Heart right ventricle (tissue), 16 donors: ENCODE results near the gene TRIM66. TPM values are rescaled to one million over a fixed set of nuclear protein-coding genes. Genes with fewer than 3 reads are reported as not detected.
"Not testable (repeated sequence)": the region's sequence is repeated elsewhere in the genome, so short reads cannot be mapped to it uniquely, and the experiment has no call there.

Source experiments
- ATAC-seq, 8 donors: fragments of 200-7000 bp; cut with Tn5 transposase; one replicate each; pipeline ENCODE4 v1.9.1; 2020; ENCODE audit warnings: mild to moderate bottlenecking in 8 of 8, moderate library complexity in 8 of 8, moderate number of reproducible peaks in 1 of 8
- DNase-seq, 2 donors: peaks; one replicate each; pipeline ENCODE4 v3.0.0-alpha.2; 2020
- H3K27ac ChIP-seq, 10 donors: fragments of 200-600 bp; sonication (generic) in 2 of 10; one replicate each; pipeline versions ENCODE4 v1.5.0 to v1.8.0; 2020 to 2022; ENCODE audit warnings: mild to moderate bottlenecking in 3 of 10
- H3K27me3 ChIP-seq, 7 donors: fragments of 200-600 bp; one replicate each; pipeline ENCODE4 v1.8.0; 2021 to 2022; ENCODE audit warnings: mild to moderate bottlenecking in 2 of 7
- H3K36me3 ChIP-seq, 9 donors: fragments of 200-600 bp; sonication (generic) in 1 of 9; one replicate each; pipeline versions ENCODE4 v1.5.0 to v1.8.0; 2020 to 2022; ENCODE audit warnings: mild to moderate bottlenecking in 2 of 9
- H3K4me1 ChIP-seq, 9 donors: fragments of 200-600 bp; sonication (generic) in 1 of 9; one replicate each; pipeline versions ENCODE4 v1.5.0 to v1.8.0; 2020 to 2022; ENCODE audit warnings: mild to moderate bottlenecking in 4 of 9
- H3K4me3 ChIP-seq, 10 donors: fragments of 200-600 bp; sonication (generic) in 2 of 10; one replicate each; pipeline versions ENCODE4 v1.5.0 to v1.8.0; 2020 to 2022; ENCODE audit warnings: mild to moderate bottlenecking in 7 of 10, moderate library complexity in 2 of 10
- H3K9me3 ChIP-seq, 11 donors: fragments of 200-600 bp in 10 of 11; sonication (generic) in 2 of 11; one replicate each; pipeline versions ENCODE4 v1.5.0 to v1.8.0; 2013 to 2022; ENCODE audit warnings: mild to moderate bottlenecking in 2 of 11, control low read depth in 1 of 11, moderate library complexity in 1 of 11
- CTCF ChIP-seq, 9 donors: fragments of 200-600 bp; sonication (generic) in 2 of 9; IDR thresholded peaks; one replicate each; pipeline versions ENCODE4 v1.5.0 to v1.8.0; 2021 to 2022; ENCODE audit warnings: antibody characterized with exemption in 9 of 9, mild to moderate bottlenecking in 5 of 9, moderate library complexity in 1 of 9
- WGBS, 2 donors: extraction: QIAGEN DNeasy Blood & Tissue Kit; methylation state at CpG; one replicate each; pipeline ENCODE4 v1.1.7; 2013; ENCODE audit warnings: inconsistent platforms in 1 of 2; 5-methylcytosine and 5-hydroxymethylcytosine counted together
- intact Hi-C, 10 donors: fragments of 100-400 bp; cut with DNase I; formaldehyde crosslinking; loops; one replicate each; pipeline versions ENCODE4 v1.11.1 to v1.14.2; 2022
- polyA plus RNA-seq, 2 donors: library from polyadenylated mRNA; stranded (reverse); fragments of 200-250 nt; gene quantifications; one replicate each; pipeline ENCODE4 v1.2.3, GENCODE V29; 2013
- total RNA-seq, 10 donors: library from RNA; stranded (reverse); fragmentation: NEBNext Ultra II Directional in 3 of 10; extraction: Animal tissue kit (Norgen Biotek cat#: 25700) in 3 of 10; gene quantifications; one replicate each; pipeline versions ENCODE4 v1.2.1 to v1.2.4, GENCODE V29; 2021 to 2023
- donor health status: Arrhythmogenic right ventricular cardiomyopathy.
- donor health status: ischemic (EF 13 %, LVEDD 7.1; RV severe dilation, severe dysfunction).
- donor health status: healthy with polysubstance abuse.
- donor health status: DM: no; HTN: yes; CAD: no.
- donor health status: DM: no; HTN: no; CAD: no.
- donor health status: ischemic (EF 25% LVEDD 6.9; RV normal size, moderate dysfunction).
- donor health status: ischemic (EF 25% LVEDD 5.7; RV mildly dilated, moderate dysfunction).
- donor health status: healthy.
- donor health status: DM: yes; HTN: yes; CAD: no.
- donor health status: Ischemic cardiomyopathy.
- donor health status: ischemic (EF 35%, LVEDD 5.7; RV mildly dilated, moderate dysfunction).
- donor health status: nonischemic (EF 11% LVEDD 7.7; RV severe dilation, severe dysfunction).
- donor health status: DM: yes; HTN: yes; CAD: no.
- donor health status: PGD.
- donor health status: ischemic (EF 29% LVEDD 5.4; RV normal size, mild dysfunction).
- donor health status: nonischemic (EF 23%, LVEDD 6.1; RV moderate dilation, normal function).

The TRIM66 gene
- total and polyA plus RNA-seq, 12 donors = 0.33 to 7.4 (median 2.8) TPM

GRCh38 chr11:8674859-8675258, 7.6 kb downstream of the TRIM66 start:
- intact Hi-C loops = loop anchor here in 1 of 10 donors (5.0 kb wide), 1 partner anchor 237 kb away; the partner anchor contains the start of gene AKIP1
- H3K4me3 ChIP-seq = no peak overlapping the region
- ATAC-seq = no peak
- H3K4me1 ChIP-seq = peaks cover 6 to 28% (median 19%) of the 10 kb centered on the region in 9 donors
- H3K27me3 ChIP-seq = no peaks in the 10 kb centered on the region
- DNase-seq = no peak
- TF ChIP-seq CTCF (IDR thresholded peaks at IDR 0.05) = no peak
- 77 to 90% methylated on average over 2 of the region's 2 CpGs for WGBS, 2 donors
- peaks cover 0 to 40% (median 0%) of the 10 kb centered on the region in 9 donors for H3K36me3 ChIP-seq
- H3K27ac ChIP-seq = no peak overlapping the region
- H3K9me3 ChIP-seq = no peaks in the 10 kb centered on the region

- H3K27me3 ChIP-seq = no peaks in the 10 kb centered on the region
- H3K36me3 ChIP-seq = peaks cover 0 to 37% (median 0%) of the 10 kb centered on the region in 9 donors
- no peak for TF ChIP-seq CTCF (IDR thresholded peaks at IDR 0.05)
- no peak overlapping the region for H3K4me3 ChIP-seq
- WGBS, 2 donors = 93% methylated on average over 2 of the region's 2 CpGs
- no peaks in the 10 kb centered on the region for H3K9me3 ChIP-seq
- ATAC-seq (no peak), DNase-seq (no peak)
- peaks cover 6 to 28% (median 19%) of the 10 kb centered on the region in 9 donors for H3K4me1 ChIP-seq
- intact Hi-C loops = no loop called here
- H3K27ac ChIP-seq = peak overlapping the region in 9 of 10 donors; percentile 67 to 93 (median 84)
Observed at GRCh38 chr11:8672346-8672745, 10.1 kb downstream of the TRIM66 start.

- Histone ChIP-seq H3K4me1 (peaks cover 6 to 28% (median 19%) of the 10 kb centered on the region in 9 donors), H3K36me3 (peaks cover 0 to 35% (median 0%) of the 10 kb centered on the region in 9 donors), H3K27ac (peak overlapping the region; percentile 14 to 93 (median 84)), H3K9me3 (no peaks in the 10 kb centered on the region), H3K27me3 (no peaks in the 10 kb centered on the region), H3K4me3 (no peak overlapping the region)
- DNase-seq (peak in 1 of 2 donors; percentile 49), ATAC-seq (peak; percentile 50 to 73 (median 66))
- intact Hi-C loops = no loop called here
- no peak for TF ChIP-seq CTCF (IDR thresholded peaks at IDR 0.05)
- WGBS, 2 donors = 0 to 34% methylated on average over 1 of the region's 1 CpG
Observed at GRCh38 chr11:8671651-8672062, 10.8 kb downstream of the TRIM66 start.

GRCh38 chr11:8671193-8671612, 11.3 kb downstream of the TRIM66 start:
- WGBS, 2 donors = 41 to 55% methylated on average over 4 of the region's 4 CpGs
- H3K27me3 ChIP-seq = no peaks in the 10 kb centered on the region
- TF ChIP-seq CTCF (IDR thresholded peaks at IDR 0.05) = no peak
- no peaks in the 10 kb centered on the region for H3K9me3 ChIP-seq
- ATAC-seq = peak; percentile 95 to 98 (median 98)
- H3K36me3 ChIP-seq = peaks cover 0 to 31% (median 0%) of the 10 kb centered on the region in 9 donors
- peak; percentile 17 to 84 for DNase-seq
- intact Hi-C loops = no loop called here
- peak overlapping the region; percentile 14 to 93 (median 84) for H3K27ac ChIP-seq
- peaks cover 6 to 28% (median 19%) of the 10 kb centered on the region in 9 donors for H3K4me1 ChIP-seq
- no peak overlapping the region for H3K4me3 ChIP-seq

GRCh38 chr11:8670081-8670480, 12.4 kb downstream of the TRIM66 start:
- ATAC-seq, H3K27me3 ChIP-seq, H3K9me3 ChIP-seq, DNase-seq, intact Hi-C loops, H3K27ac ChIP-seq, H3K4me3 ChIP-seq: not testable (repeated sequence)
- Histone ChIP-seq H3K36me3 (peaks cover 0 to 31% (median 0%) of the 10 kb centered on the region in 9 donors), H3K4me1 (peaks cover 6 to 28% (median 19%) of the 10 kb centered on the region in 9 donors)
- 96 to 98% methylated on average over 6 of the region's 6 CpGs for WGBS, 2 donors
